A673 (cell line): ENCODE data around the gene ARHGEF26. TPM values are rescaled to one million over a fixed set of nuclear protein-coding genes. Genes with fewer than 3 reads are reported as not detected.
A peak's percentile ranks its signal among the peaks of the same experiment; 100 is the strongest.

Source experiments
- BruUV-seq: library from RNA; stranded (reverse); fragments of 400-500 nt; replicated peaks from 2 replicates; lab custom pipeline; 2021; lab: Mats Ljungman, UMichigan
- CTCF ChIA-PET: fragments of 300-600 bp; sonication (Branson Sonifier 250); formaldehyde crosslinking; loops from one replicate; lab custom pipeline; 2022; ENCODE audit warnings: antibody characterized with exemption; lab: Charles Lee
- POLR2A ChIA-PET: fragments of 300-600 bp; sonication (Branson Sonifier 250); formaldehyde crosslinking; loops from one replicate; lab custom pipeline; 2022; ENCODE audit warnings: antibody characterized with exemption; ENCODE audit not compliant: low non-redundant PET; lab: Charles Lee
- DNase-seq: peaks from one replicate; pipeline ENCODE4 v3.0.0-alpha.2; 2015; ENCODE audit warnings: low spot score
- H3K27ac ChIP-seq: fragments of 200-600 bp; sonication (generic); 2 replicates; pipeline ENCODE4 v1.5.1; 2016; ENCODE audit warnings: mixed run types, low read depth, mild to moderate bottlenecking, mixed read lengths, antibody characterized with exemption, low read length; ENCODE audit not compliant: poor library complexity, severe bottlenecking
- H3K27me3 ChIP-seq: fragments of 200-600 bp; sonication (generic); replicated peaks from 2 replicates; pipeline ENCODE4 v1.6.1; 2017; ENCODE audit warnings: mixed run types, low read depth, mild to moderate bottlenecking, mixed read lengths, antibody characterized with exemption, low read length; ENCODE audit not compliant: insufficient read depth, poor library complexity
- H3K36me3 ChIP-seq: fragments of 200-600 bp; sonication (generic); 2 replicates; pipeline ENCODE4 v1.6.1; 2016; ENCODE audit warnings: mixed run types, mild to moderate bottlenecking, mixed read lengths, antibody characterized with exemption, low read length; ENCODE audit not compliant: insufficient read depth, poor library complexity, severe bottlenecking
- H3K4me1 ChIP-seq: fragments of 200-600 bp; sonication (generic); 2 replicates; pipeline ENCODE4 v1.6.1; 2017; ENCODE audit warnings: mixed run types, mild to moderate bottlenecking, mixed read lengths, antibody characterized with exemption, low read length; ENCODE audit not compliant: insufficient read depth, poor library complexity, severe bottlenecking
- H3K4me3 ChIP-seq: fragments of 200-600 bp; sonication (generic); 2 replicates; pipeline ENCODE4 v1.5.1; 2016; ENCODE audit warnings: low read depth, mixed run types, mild to moderate bottlenecking, mixed read lengths, low read length; ENCODE audit not compliant: poor library complexity, severe bottlenecking
- H3K9me3 ChIP-seq: fragments of 200-600 bp; sonication (generic); 2 replicates; pipeline ENCODE4 v1.6.1; 2016; ENCODE audit warnings: mixed run types, low read depth, mild to moderate bottlenecking, mixed read lengths, antibody characterized with exemption, low read length; ENCODE audit not compliant: poor library complexity, severe bottlenecking
- EZH2 ChIP-seq: fragments of 200-600 bp; sonication (generic); IDR thresholded peaks from 2 replicates; pipeline ENCODE4 v1.6.1; 2017; ENCODE audit warnings: borderline replicate concordance, low read depth, mild to moderate bottlenecking, mixed read lengths, antibody characterized with exemption, low read length; ENCODE audit not compliant: poor library complexity, severe bottlenecking
- intact Hi-C: fragments of 100-400 bp; cut with micrococcal nuclease; formaldehyde crosslinking; loops from one replicate; pipeline ENCODE4 v1.10.0; 2022; ENCODE audit not compliant: unreplicated experiment
- total RNA-seq: library from RNA; stranded (reverse); gene quantifications from 2 replicates; pipeline ENCODE4 v1.2.3, GENCODE V29; 2021
- TF ChIP-seq, protein P1 (sequence below): fragments of 300-800, 200-600 bp; sonication (generic); conservative IDR thresholded peaks from 2 replicates; pipeline ENCODE4 v1.5.1; 2017; ENCODE audit warnings: low read depth, mild to moderate bottlenecking, antibody characterized with exemption, low read length, moderate library complexity, mixed read lengths

The ARHGEF26 gene
- total RNA-seq, 1 experiment from 2014 or later = 15.9 TPM

DNA sequence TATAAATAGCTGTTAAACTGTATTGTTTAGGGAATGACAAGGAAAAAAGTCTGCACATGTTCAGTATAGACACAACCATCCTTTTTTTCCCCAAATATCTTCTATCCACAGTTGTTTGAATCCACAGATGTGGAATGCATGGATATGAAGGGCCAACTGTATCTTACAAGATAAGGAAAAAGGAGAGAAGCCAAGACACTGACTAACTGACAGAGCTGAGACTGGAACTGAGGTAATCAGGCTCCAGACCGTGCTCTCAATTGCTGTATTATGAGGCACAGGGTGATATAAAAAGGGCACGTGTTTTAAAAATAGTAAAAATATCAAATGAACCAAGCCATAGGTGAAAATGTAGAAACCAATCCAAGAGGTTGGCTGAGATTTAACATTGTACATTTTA is 154.1 kb downstream of the ARHGEF26 start:
- Histone ChIP-seq H3K4me3 (no peak overlapping the region), H3K36me3 (peaks cover 88% of the 10 kb centered on the region), H3K9me3 (no peaks in the 10 kb centered on the region), H3K27me3 (no peaks in the 10 kb centered on the region), H3K4me1 (no peaks in the 10 kb centered on the region), H3K27ac (no peak overlapping the region)
- ChIA-PET POLR2A (interaction anchor here (0.6 kb wide), 1 partner anchor 13 kb away, joined by 8 read pairs; no protein-coding TSS in a partner anchor), CTCF (no interaction called here)
- no TSS peak for BruUV-seq
- intact Hi-C loops = no loop called here
- no peak for DNase-seq
- TF ChIP-seq EZH2 = no peak
- TF ChIP-seq, protein P1, sequence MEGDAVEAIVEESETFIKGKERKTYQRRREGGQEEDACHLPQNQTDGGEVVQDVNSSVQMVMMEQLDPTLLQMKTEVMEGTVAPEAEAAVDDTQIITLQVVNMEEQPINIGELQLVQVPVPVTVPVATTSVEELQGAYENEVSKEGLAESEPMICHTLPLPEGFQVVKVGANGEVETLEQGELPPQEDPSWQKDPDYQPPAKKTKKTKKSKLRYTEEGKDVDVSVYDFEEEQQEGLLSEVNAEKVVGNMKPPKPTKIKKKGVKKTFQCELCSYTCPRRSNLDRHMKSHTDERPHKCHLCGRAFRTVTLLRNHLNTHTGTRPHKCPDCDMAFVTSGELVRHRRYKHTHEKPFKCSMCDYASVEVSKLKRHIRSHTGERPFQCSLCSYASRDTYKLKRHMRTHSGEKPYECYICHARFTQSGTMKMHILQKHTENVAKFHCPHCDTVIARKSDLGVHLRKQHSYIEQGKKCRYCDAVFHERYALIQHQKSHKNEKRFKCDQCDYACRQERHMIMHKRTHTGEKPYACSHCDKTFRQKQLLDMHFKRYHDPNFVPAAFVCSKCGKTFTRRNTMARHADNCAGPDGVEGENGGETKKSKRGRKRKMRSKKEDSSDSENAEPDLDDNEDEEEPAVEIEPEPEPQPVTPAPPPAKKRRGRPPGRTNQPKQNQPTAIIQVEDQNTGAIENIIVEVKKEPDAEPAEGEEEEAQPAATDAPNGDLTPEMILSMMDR = no peak

DNA sequence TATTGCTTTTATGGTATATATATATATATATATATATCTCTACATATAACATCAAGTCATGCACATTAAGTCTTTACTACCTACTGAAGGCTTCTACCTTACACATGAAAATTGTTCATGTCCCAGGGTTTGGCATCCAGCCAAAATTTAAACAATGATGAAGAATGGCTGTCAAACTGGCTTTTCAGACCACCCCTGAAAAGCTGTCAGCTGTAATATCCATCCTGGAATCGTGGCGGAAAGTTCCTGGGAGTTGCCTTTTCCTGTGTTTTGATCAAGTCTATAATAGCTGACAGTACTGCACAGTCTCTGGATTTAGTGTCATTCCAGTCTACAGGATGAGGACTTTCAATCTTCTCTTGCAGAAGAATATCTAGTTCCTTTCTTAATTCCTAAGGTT is 154.8 kb downstream of the ARHGEF26 start:
- no peak overlapping the region for H3K27ac ChIP-seq
- DNase-seq = no peak
- ChIA-PET POLR2A (no interaction called here), CTCF (no interaction called here)
- intact Hi-C loops = no loop called here
- no peak for TF ChIP-seq EZH2
- TF ChIP-seq, protein P1 = no peak
- peaks cover 93% of the 10 kb centered on the region for H3K36me3 ChIP-seq
- H3K9me3 ChIP-seq = no peaks in the 10 kb centered on the region
- no peak overlapping the region for H3K4me3 ChIP-seq
- H3K27me3 ChIP-seq = no peaks in the 10 kb centered on the region
- TSS peak; percentile 40 for BruUV-seq
- no peaks in the 10 kb centered on the region for H3K4me1 ChIP-seq

DNA sequence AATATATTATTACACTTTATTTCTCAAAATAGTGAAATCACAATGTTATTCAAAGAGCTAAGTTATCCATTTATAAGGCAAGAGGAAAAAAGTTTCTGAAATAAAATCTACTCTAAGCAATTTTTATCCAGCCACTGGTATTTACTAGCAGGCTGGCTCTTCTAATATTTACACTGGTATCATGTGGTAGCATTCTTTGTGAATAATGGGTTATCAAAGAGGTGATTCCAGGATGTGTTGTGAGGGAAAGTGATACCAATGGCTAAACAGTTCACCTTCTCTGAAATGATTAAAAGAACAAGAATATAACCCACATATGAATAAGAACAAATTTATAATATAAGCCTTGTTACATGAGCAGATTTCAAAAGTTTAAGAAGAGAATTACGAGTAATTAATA is 159.0 kb downstream of the ARHGEF26 start:
- intact Hi-C loops = no loop called here
- H3K4me3 ChIP-seq = no peak overlapping the region
- no peak for DNase-seq
- CTCF ChIA-PET = no interaction called here
- H3K27me3 ChIP-seq = no peaks in the 10 kb centered on the region
- H3K27ac ChIP-seq = no peak overlapping the region
- BruUV-seq = no TSS peak
- no peaks in the 10 kb centered on the region for H3K4me1 ChIP-seq
- POLR2A ChIA-PET = no interaction called here
- TF ChIP-seq EZH2 = no peak
- TF ChIP-seq, protein P1 = no peak
- H3K9me3 ChIP-seq = no peaks in the 10 kb centered on the region
- peaks cover 96% of the 10 kb centered on the region for H3K36me3 ChIP-seq
